Measurements from ENCODE around the gene SIGLEC15.

SIGLEC15 gene

DNA sequence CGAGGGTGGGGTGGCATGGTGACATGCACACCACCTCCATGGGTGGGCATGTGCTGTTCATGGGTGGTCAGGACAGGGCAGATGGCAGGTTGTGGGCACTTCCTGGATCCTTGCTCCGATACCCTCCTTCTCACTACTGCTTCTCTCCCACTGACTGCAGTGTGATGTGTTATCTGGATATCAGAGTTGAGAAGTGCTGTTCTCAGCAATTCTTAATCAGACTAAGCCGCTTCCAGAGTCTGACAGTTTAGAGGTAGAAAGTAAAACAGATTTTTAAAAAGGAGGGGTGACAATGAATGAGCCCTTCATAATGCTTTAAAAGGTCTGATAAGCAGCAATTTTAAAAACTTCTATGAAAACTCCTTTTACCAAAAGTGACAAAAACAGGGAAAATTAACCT is 33.9 kb downstream of the SIGLEC15 start:
- no peak for TF ChIP-seq YY1 (IDR thresholded peaks at IDR 0.05; ENCODE audit: low read depth)
- no peak for TF ChIP-seq ZBTB7A (IDR thresholded peaks at IDR 0.05; ENCODE audit: low read depth)
- no peak for TF ChIP-seq TEAD4 (IDR thresholded peaks at IDR 0.05)
- no peak for TF ChIP-seq EGR1 (IDR thresholded peaks at IDR 0.05)
- TF ChIP-seq, protein P1, sequence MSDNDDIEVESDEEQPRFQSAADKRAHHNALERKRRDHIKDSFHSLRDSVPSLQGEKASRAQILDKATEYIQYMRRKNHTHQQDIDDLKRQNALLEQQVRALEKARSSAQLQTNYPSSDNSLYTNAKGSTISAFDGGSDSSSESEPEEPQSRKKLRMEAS (IDR thresholded peaks at IDR 0.05): no peak
- TF ChIP-seq CEBPB (IDR thresholded peaks at IDR 0.05): no peak
- no peak for TF ChIP-seq RAD21 (IDR thresholded peaks at IDR 0.05; ENCODE audit: low read depth)
- no peak for TF ChIP-seq FOXM1 (IDR thresholded peaks at IDR 0.05; ENCODE audit: borderline replicate concordance, low read depth)
- TF ChIP-seq, protein P2, sequence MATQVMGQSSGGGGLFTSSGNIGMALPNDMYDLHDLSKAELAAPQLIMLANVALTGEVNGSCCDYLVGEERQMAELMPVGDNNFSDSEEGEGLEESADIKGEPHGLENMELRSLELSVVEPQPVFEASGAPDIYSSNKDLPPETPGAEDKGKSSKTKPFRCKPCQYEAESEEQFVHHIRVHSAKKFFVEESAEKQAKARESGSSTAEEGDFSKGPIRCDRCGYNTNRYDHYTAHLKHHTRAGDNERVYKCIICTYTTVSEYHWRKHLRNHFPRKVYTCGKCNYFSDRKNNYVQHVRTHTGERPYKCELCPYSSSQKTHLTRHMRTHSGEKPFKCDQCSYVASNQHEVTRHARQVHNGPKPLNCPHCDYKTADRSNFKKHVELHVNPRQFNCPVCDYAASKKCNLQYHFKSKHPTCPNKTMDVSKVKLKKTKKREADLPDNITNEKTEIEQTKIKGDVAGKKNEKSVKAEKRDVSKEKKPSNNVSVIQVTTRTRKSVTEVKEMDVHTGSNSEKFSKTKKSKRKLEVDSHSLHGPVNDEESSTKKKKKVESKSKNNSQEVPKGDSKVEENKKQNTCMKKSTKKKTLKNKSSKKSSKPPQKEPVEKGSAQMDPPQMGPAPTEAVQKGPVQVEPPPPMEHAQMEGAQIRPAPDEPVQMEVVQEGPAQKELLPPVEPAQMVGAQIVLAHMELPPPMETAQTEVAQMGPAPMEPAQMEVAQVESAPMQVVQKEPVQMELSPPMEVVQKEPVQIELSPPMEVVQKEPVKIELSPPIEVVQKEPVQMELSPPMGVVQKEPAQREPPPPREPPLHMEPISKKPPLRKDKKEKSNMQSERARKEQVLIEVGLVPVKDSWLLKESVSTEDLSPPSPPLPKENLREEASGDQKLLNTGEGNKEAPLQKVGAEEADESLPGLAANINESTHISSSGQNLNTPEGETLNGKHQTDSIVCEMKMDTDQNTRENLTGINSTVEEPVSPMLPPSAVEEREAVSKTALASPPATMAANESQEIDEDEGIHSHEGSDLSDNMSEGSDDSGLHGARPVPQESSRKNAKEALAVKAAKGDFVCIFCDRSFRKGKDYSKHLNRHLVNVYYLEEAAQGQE (IDR thresholded peaks at IDR 0.05; ENCODE audit: low read depth): no peak
- TF ChIP-seq USF1 (IDR thresholded peaks at IDR 0.05): no peak
- TF ChIP-seq EP300 (IDR thresholded peaks at IDR 0.05; ENCODE audit: borderline replicate concordance): no peak
- TF ChIP-seq NFIC (IDR thresholded peaks at IDR 0.05): no peak
- no peak for TF ChIP-seq TAF1 (IDR thresholded peaks at IDR 0.05; ENCODE audit: low read depth)
- TF ChIP-seq TCF12 (IDR thresholded peaks at IDR 0.05; ENCODE audit: low read depth): no peak
- no peak for TF ChIP-seq CREB1 (IDR thresholded peaks at IDR 0.05; ENCODE audit: low read depth)

- TF ChIP-seq, protein P1 (IDR thresholded peaks at IDR 0.05): no peak
- TF ChIP-seq USF1 (IDR thresholded peaks at IDR 0.05) (no peak), TEAD4 (IDR thresholded peaks at IDR 0.05) (no peak), TAF1 (IDR thresholded peaks at IDR 0.05; ENCODE audit: low read depth) (no peak), FOXM1 (IDR thresholded peaks at IDR 0.05; ENCODE audit: borderline replicate concordance, low read depth) (no peak), YY1 (IDR thresholded peaks at IDR 0.05; ENCODE audit: low read depth) (no peak), EP300 (IDR thresholded peaks at IDR 0.05; ENCODE audit: borderline replicate concordance) (no peak), CEBPB (IDR thresholded peaks at IDR 0.05) (no peak), NFIC (IDR thresholded peaks at IDR 0.05) (no peak), EGR1 (IDR thresholded peaks at IDR 0.05) (no peak), CREB1 (IDR thresholded peaks at IDR 0.05; ENCODE audit: low read depth) (no peak), RAD21 (IDR thresholded peaks at IDR 0.05; ENCODE audit: low read depth) (no peak), ZBTB7A (IDR thresholded peaks at IDR 0.05; ENCODE audit: low read depth) (no peak), TCF12 (IDR thresholded peaks at IDR 0.05; ENCODE audit: low read depth) (no peak)
- TF ChIP-seq, protein P2 (IDR thresholded peaks at IDR 0.05; ENCODE audit: low read depth): no peak
Measured at GRCh38 chr18:45860492-45860891, 35.0 kb downstream of the SIGLEC15 start.

GRCh38 chr18:45860971-45861370 is 35.5 kb downstream of the SIGLEC15 start:
- no peak for TF ChIP-seq TCF12 (IDR thresholded peaks at IDR 0.05; ENCODE audit: low read depth)
- TF ChIP-seq, protein P2 (IDR thresholded peaks at IDR 0.05; ENCODE audit: low read depth): no peak
- no peak for TF ChIP-seq YY1 (IDR thresholded peaks at IDR 0.05; ENCODE audit: low read depth)
- TF ChIP-seq RAD21 (IDR thresholded peaks at IDR 0.05; ENCODE audit: low read depth): no peak
- TF ChIP-seq ZBTB7A (IDR thresholded peaks at IDR 0.05; ENCODE audit: low read depth): no peak
- TF ChIP-seq EGR1 (IDR thresholded peaks at IDR 0.05): no peak
- TF ChIP-seq, protein P1 (IDR thresholded peaks at IDR 0.05): no peak
- no peak for TF ChIP-seq FOXM1 (IDR thresholded peaks at IDR 0.05; ENCODE audit: borderline replicate concordance, low read depth)
- TF ChIP-seq USF1 (IDR thresholded peaks at IDR 0.05): no peak
- no peak for TF ChIP-seq TEAD4 (IDR thresholded peaks at IDR 0.05)
- TF ChIP-seq EP300 (IDR thresholded peaks at IDR 0.05; ENCODE audit: borderline replicate concordance): no peak
- no peak for TF ChIP-seq CREB1 (IDR thresholded peaks at IDR 0.05; ENCODE audit: low read depth)
- TF ChIP-seq CEBPB (IDR thresholded peaks at IDR 0.05): no peak
- no peak for TF ChIP-seq TAF1 (IDR thresholded peaks at IDR 0.05; ENCODE audit: low read depth)
- TF ChIP-seq NFIC (IDR thresholded peaks at IDR 0.05): no peak
